Measurements from ENCODE around the gene PDCD7. TPM values are rescaled to one million over a fixed set of nuclear protein-coding genes. Genes with fewer than 3 reads are reported as not detected.
"Not testable (repeated sequence)": the region's sequence is repeated elsewhere in the genome, so short reads cannot be mapped to it uniquely, and the experiment has no call there.

Gene PDCD7
- total and polyA plus RNA-seq, 9 donors, result 11.6 to 25.4 (median 21.0) TPM

DNA sequence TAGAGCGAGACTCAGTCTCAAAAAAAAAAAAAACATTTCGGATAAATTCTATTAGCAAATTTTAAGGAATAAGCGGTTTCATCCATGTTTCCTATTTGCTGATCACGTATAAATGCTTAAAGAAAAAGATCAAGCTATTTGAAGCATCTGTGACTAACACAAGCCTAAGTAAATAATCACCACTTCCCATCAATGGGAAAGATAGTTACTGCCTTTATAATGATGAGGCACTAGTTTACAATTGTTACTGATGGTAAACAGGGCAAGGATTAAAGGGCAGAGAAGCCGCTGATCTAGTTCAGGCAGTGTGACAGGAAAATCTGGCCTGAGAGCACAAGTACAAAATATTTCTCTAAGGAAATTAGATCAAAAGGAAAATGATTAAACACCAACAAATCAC lies 37.8 kb upstream of the PDCD7 start:
- Histone ChIP-seq H3K4me3 (ENCODE audit: low read length) (no peak overlapping the region), H3K9me3 (replicated peaks; ENCODE audit: control insufficient read depth, low read depth, low read length) (no peaks in the 10 kb centered on the region), H3K36me3 (ENCODE audit: control insufficient read depth, insufficient read depth, low read length) (peaks cover 42% of the 10 kb centered on the region), H3K4me1 (ENCODE audit: control insufficient read depth, insufficient read depth, low read length) (no peaks in the 10 kb centered on the region), H3K27me3 (ENCODE audit: control insufficient read depth, insufficient read depth, low read length) (no peaks in the 10 kb centered on the region), H3K27ac (ENCODE audit: low read length) (no peak overlapping the region)
- no peak for DNase-seq
- WGBS (ENCODE audit: insufficient coverage), result no CpG with 5 or more reads among the region's 5 CpGs

DNA sequence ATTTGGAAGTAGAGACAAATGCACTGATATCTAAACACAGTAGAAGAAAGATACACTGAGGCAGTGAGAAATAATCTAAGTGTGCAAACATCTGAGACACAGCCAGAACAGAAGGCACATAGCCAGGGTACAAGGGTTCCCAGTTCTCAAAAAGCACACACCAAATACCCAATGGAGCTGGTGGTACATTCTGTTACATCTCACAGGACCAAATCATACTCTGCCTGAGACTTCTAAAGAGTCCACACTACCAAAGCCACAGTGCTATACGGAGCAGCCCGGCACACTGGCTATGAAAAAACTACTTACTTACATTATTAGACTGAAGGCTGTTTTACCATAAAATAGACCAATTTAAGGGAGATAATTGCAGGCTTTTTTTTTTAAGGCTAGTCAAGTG lies 32.3 kb upstream of the PDCD7 start:
- no CpG with 5 or more reads among the region's 2 CpGs for WGBS (ENCODE audit: insufficient coverage)
- H3K27me3 ChIP-seq (ENCODE audit: control insufficient read depth, insufficient read depth, low read length), result no peaks in the 10 kb centered on the region

DNA sequence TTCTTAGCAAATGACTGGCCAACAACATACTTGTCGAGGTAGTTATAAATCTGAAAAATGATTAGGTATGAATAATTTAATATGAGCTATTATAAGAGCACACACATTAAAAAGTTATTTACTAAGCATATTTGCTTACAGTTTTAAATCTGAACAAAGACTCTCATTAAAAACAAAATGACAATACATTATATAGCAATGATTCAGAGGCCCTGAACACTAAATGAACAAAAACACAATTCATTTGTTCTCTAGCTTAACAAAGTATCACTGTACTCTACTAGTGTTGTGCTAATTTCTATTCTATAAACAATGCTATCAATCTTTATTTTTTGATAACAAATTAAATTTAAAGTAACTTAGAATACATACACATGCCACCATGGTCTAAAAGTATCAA lies 30.5 kb upstream of the PDCD7 start:
- Histone ChIP-seq H3K27ac (ENCODE audit: low read length) (no peak overlapping the region), H3K9me3 (replicated peaks; ENCODE audit: control insufficient read depth, low read depth, low read length) (no peaks in the 10 kb centered on the region), H3K4me1 (ENCODE audit: control insufficient read depth, insufficient read depth, low read length) (no peaks in the 10 kb centered on the region), H3K36me3 (ENCODE audit: control insufficient read depth, insufficient read depth, low read length) (peaks cover 17% of the 10 kb centered on the region), H3K27me3 (ENCODE audit: control insufficient read depth, insufficient read depth, low read length) (no peaks in the 10 kb centered on the region), H3K4me3 (ENCODE audit: low read length) (no peak overlapping the region)
- WGBS (ENCODE audit: insufficient coverage), result no CpG with 5 or more reads among the region's 1 CpG
- no peak for DNase-seq

More for the DNA sequence above, 32.3 kb upstream of the PDCD7 start:
- peaks cover 28% of the 10 kb centered on the region for H3K36me3 ChIP-seq (ENCODE audit: control insufficient read depth, insufficient read depth, low read length)
- H3K4me3 ChIP-seq (ENCODE audit: low read length), result no peak overlapping the region
- H3K4me1 ChIP-seq (ENCODE audit: control insufficient read depth, insufficient read depth, low read length), result no peaks in the 10 kb centered on the region
- no peak overlapping the region for H3K27ac ChIP-seq (ENCODE audit: low read length)
- no peak for DNase-seq
- no peaks in the 10 kb centered on the region for H3K9me3 ChIP-seq (replicated peaks; ENCODE audit: control insufficient read depth, low read depth, low read length)

DNA sequence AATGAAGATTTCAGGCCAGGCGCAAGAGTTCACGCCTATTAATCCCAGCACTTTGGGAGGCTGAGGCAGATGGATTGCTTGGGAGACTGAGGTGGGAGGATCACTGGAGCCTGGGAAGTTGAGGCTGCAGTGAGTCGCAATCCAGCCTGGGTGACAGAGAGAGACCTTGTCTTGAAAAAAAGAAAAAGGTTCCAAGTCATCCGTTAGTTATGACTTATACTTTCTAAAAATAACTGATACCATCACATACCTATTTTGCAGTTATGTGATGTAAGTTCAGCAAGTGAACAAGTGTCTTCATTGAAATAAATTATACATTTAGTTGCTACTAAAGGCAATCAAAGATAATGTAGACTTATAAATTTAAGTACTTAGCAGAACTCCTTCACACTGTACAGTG lies 29.4 kb upstream of the PDCD7 start:
- peaks cover 15% of the 10 kb centered on the region for H3K36me3 ChIP-seq (ENCODE audit: control insufficient read depth, insufficient read depth, low read length)
- no peaks in the 10 kb centered on the region for H3K9me3 ChIP-seq (replicated peaks; ENCODE audit: control insufficient read depth, low read depth, low read length)
- DNase-seq, result no peak
- no peak overlapping the region for H3K27ac ChIP-seq (ENCODE audit: low read length)
- WGBS (ENCODE audit: insufficient coverage), result 100% methylated on average over 1 of the region's 4 CpGs
- no peaks in the 10 kb centered on the region for H3K4me1 ChIP-seq (ENCODE audit: control insufficient read depth, insufficient read depth, low read length)
- no peaks in the 10 kb centered on the region for H3K27me3 ChIP-seq (ENCODE audit: control insufficient read depth, insufficient read depth, low read length)
- H3K4me3 ChIP-seq (ENCODE audit: low read length), result no peak overlapping the region

DNA sequence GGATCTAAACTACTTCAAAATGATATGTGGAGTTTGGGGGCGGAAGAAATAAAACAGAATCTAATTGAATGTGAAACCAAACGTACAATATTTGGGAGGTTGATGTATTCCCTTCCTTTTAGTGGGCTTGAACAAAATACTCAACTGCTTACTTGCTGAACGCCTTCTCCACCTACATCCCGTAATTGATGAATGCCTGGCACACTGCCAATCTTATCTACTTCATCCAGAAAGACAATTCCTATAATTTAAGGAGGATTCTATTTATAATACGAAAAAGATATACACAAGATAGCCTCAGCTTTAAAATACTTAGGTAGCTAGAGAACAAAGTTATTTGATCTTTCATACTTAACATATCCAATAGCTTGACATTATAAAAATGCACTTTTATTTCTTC lies 23.1 kb upstream of the PDCD7 start:
- Histone ChIP-seq H3K4me3 (ENCODE audit: low read length) (no peak overlapping the region), H3K9me3 (replicated peaks; ENCODE audit: control insufficient read depth, low read depth, low read length) (no peaks in the 10 kb centered on the region), H3K4me1 (ENCODE audit: control insufficient read depth, insufficient read depth, low read length) (no peaks in the 10 kb centered on the region), H3K27ac (ENCODE audit: low read length) (no peak overlapping the region), H3K36me3 (ENCODE audit: control insufficient read depth, insufficient read depth, low read length) (peaks cover 39% of the 10 kb centered on the region), H3K27me3 (ENCODE audit: control insufficient read depth, insufficient read depth, low read length) (no peaks in the 10 kb centered on the region)
- no CpG with 5 or more reads among the region's 5 CpGs for WGBS (ENCODE audit: insufficient coverage)
- DNase-seq, result no peak

DNA sequence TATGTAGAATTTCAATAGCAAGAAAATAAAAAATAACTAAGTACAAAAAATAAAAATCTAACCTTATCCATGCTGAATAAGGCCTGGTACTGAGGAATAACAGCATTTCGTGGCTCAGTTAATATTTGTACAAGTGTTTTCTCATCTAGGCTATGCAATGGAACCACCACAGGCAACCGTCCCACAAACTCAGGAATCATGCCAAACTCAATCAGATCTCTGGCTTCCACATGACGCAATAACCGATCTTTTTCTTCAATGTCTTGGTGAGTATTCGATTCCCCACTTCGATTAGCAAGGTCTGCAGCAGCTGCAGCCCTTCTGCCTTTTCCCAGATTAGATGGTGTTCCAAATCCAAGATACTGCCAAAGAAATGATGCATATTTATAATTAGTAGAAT lies 21.1 kb upstream of the PDCD7 start:
- H3K4me3 ChIP-seq (ENCODE audit: low read length), result no peak overlapping the region
- no peaks in the 10 kb centered on the region for H3K27me3 ChIP-seq (ENCODE audit: control insufficient read depth, insufficient read depth, low read length)
- no peaks in the 10 kb centered on the region for H3K4me1 ChIP-seq (ENCODE audit: control insufficient read depth, insufficient read depth, low read length)
- 96% methylated on average over 3 of the region's 6 CpGs for WGBS (ENCODE audit: insufficient coverage)
- H3K27ac ChIP-seq (ENCODE audit: low read length), result no peak overlapping the region
- peaks cover 42% of the 10 kb centered on the region for H3K36me3 ChIP-seq (ENCODE audit: control insufficient read depth, insufficient read depth, low read length)
- H3K9me3 ChIP-seq (replicated peaks; ENCODE audit: control insufficient read depth, low read depth, low read length), result no peaks in the 10 kb centered on the region
- DNase-seq, result no peak

DNA sequence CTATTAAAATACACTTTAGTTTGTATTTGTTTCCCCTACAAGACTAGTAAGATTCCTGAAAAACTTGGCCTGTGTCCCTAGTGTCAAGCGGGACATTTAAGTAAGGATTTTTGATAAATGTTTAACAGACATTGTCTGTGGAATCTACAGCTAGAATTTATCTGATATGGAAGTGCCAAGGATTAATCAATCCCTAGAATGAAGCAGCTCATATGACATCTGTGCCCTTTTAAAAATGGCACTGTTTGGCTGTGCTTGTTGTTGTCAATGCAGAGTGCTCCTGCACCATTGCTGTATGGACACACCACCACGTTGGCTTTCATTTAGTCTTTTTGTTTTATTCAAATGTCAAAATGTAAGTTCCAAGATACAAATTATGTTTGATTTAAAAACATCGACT lies 14.3 kb upstream of the PDCD7 start:
- Histone ChIP-seq H3K4me1 (ENCODE audit: control insufficient read depth, insufficient read depth, low read length) (no peaks in the 10 kb centered on the region), H3K27me3 (ENCODE audit: control insufficient read depth, insufficient read depth, low read length) (no peaks in the 10 kb centered on the region), H3K9me3 (replicated peaks; ENCODE audit: control insufficient read depth, low read depth, low read length) (no peaks in the 10 kb centered on the region), H3K4me3 (ENCODE audit: low read length) (no peak overlapping the region), H3K27ac (ENCODE audit: low read length) (no peak overlapping the region), H3K36me3 (ENCODE audit: control insufficient read depth, insufficient read depth, low read length) (peaks cover 12% of the 10 kb centered on the region)
- no CpG with 5 or more reads among the region's 3 CpGs for WGBS (ENCODE audit: insufficient coverage)
- no peak for DNase-seq

DNA sequence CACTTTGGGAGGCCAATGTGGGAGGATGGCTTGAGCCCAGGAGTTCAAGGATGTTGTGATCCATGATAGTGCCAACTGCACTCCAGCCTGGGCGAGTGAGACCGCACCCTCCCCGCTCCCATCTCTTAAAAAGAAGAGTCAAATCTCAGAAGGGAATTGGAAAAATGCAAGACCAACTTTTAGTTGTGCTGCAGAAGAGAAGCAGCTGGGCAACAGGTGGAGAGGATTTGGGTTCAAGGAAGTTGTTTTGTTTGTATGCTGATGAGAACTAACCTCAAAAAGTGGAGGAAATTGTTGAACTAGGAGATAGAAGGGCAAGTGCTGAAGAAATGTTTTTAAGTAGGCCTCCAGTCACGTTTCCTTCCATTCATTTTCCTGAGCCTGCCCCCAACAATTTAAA lies 12.8 kb upstream of the PDCD7 start:
- Histone ChIP-seq H3K4me3 (ENCODE audit: low read length) (no peak overlapping the region), H3K9me3 (replicated peaks; ENCODE audit: control insufficient read depth, low read depth, low read length) (no peaks in the 10 kb centered on the region), H3K4me1 (ENCODE audit: control insufficient read depth, insufficient read depth, low read length) (no peaks in the 10 kb centered on the region), H3K27ac (ENCODE audit: low read length) (no peak overlapping the region), H3K36me3 (ENCODE audit: control insufficient read depth, insufficient read depth, low read length) (peaks cover 10% of the 10 kb centered on the region), H3K27me3 (ENCODE audit: control insufficient read depth, insufficient read depth, low read length) (no peaks in the 10 kb centered on the region)
- DNase-seq, result no peak
- no CpG with 5 or more reads among the region's 4 CpGs for WGBS (ENCODE audit: insufficient coverage)

DNA sequence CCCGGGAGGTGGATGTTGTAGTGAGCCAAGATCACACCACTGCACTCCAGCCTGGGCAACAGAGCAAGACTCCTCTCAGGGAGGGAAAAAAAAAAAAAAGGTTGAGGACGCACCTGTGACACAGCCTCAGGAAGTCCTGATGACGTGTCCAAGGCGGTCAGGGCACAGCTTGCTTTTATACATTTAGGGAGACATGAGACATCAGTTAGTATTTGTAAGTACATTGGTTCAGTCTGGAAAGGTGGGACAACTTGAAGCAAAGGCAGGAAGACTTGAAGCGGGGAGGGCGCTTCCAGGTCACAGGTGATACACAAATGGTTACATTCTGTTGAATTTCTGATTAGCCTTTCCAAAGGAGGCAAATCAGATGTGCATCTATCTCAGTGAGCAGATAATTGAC lies 5.0 kb upstream of the PDCD7 start:
- 83% methylated on average over 5 of the region's 6 CpGs for WGBS (ENCODE audit: insufficient coverage)
- not testable (repeated sequence) for H3K9me3 ChIP-seq (replicated peaks; ENCODE audit: control insufficient read depth, low read depth, low read length); H3K4me3 ChIP-seq (ENCODE audit: low read length); H3K4me1 ChIP-seq (ENCODE audit: control insufficient read depth, insufficient read depth, low read length); H3K27me3 ChIP-seq (ENCODE audit: control insufficient read depth, insufficient read depth, low read length); H3K27ac ChIP-seq (ENCODE audit: low read length); DNase-seq; H3K36me3 ChIP-seq (ENCODE audit: control insufficient read depth, insufficient read depth, low read length)

DNA sequence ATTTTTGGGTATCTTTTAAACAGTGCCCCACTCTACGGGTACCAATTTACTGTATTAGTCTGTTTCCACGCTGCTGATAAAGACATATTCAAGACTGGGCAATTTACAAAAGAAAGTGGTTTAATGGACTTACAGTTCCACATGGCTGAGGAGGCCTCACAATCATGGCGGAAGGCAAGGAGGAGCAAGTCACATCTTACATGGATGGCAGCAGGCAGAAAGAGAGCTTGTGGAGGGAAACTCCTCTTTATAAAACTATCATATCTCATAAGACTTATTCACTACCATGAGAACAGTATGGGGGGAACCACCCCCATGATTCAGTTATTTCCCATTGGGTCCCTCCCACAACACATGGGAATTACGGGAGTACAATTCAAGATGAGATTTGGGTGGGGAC lies 4.3 kb upstream of the PDCD7 start:
- DNase-seq; H3K36me3 ChIP-seq (ENCODE audit: control insufficient read depth, insufficient read depth, low read length); H3K27me3 ChIP-seq (ENCODE audit: control insufficient read depth, insufficient read depth, low read length); H3K27ac ChIP-seq (ENCODE audit: low read length); H3K4me3 ChIP-seq (ENCODE audit: low read length); H3K4me1 ChIP-seq (ENCODE audit: control insufficient read depth, insufficient read depth, low read length); H3K9me3 ChIP-seq (replicated peaks; ENCODE audit: control insufficient read depth, low read depth, low read length): not testable (repeated sequence)
- WGBS (ENCODE audit: insufficient coverage), result no CpG with 5 or more reads among the region's 4 CpGs

DNA sequence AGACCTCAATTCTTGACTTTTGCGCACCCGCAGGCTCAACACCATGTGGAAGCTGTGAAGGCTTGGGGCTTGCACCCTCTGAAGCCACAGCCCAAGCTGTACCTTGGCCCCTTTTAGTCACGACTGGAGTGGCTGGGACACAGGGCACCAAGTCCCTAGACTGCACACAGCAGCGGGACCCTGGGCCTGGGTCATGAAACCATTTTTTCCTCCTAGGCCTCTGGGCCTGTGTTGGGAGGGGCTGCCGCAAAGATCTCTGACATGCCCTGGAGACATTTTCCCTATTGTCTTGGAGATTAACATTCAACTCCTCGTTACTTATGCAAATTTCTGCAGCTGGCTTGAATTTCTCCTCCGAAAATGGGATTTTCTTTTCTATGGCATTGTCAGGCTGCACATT lies 3.5 kb upstream of the PDCD7 start:
- not testable (repeated sequence) for H3K9me3 ChIP-seq (replicated peaks; ENCODE audit: control insufficient read depth, low read depth, low read length); H3K4me1 ChIP-seq (ENCODE audit: control insufficient read depth, insufficient read depth, low read length); H3K4me3 ChIP-seq (ENCODE audit: low read length); H3K27me3 ChIP-seq (ENCODE audit: control insufficient read depth, insufficient read depth, low read length); H3K27ac ChIP-seq (ENCODE audit: low read length); H3K36me3 ChIP-seq (ENCODE audit: control insufficient read depth, insufficient read depth, low read length); DNase-seq
- WGBS (ENCODE audit: insufficient coverage), result 86% methylated on average over 4 of the region's 7 CpGs

Data from muscle of leg (tissue), 11 donors.